Measurements from ENCODE around the gene SV2C.

The SV2C gene

GRCh38 chr5:76153271-76153670, 70.1 kb downstream of the SV2C start:
- no peak overlapping the region for H2BK120ac ChIP-seq (ENCODE audit: insufficient read depth, low read length, poor library complexity)
- no peaks in the 10 kb centered on the region for H3K36me3 ChIP-seq (ENCODE audit: control insufficient read depth in 1 of 2, insufficient read depth in 2 of 2, low read length in 2 of 2)
- no peak overlapping the region for H3K4me3 ChIP-seq (ENCODE audit: low read depth, low read length)
- no peak overlapping the region for H4K91ac ChIP-seq (ENCODE audit: low read depth, low read length)
- H3K27ac ChIP-seq (ENCODE audit: low read depth, low read length), result no peak overlapping the region
- no peak overlapping the region for H2BK5ac ChIP-seq (ENCODE audit: low read depth, low read length, poor library complexity)
- no peaks in the 10 kb centered on the region for H3K27me3 ChIP-seq (ENCODE audit: insufficient read depth, low read length)
- H3K18ac ChIP-seq (ENCODE audit: low read length), result no peak overlapping the region
- DNase-seq, result no peak
- no peak overlapping the region for H3K4me2 ChIP-seq (ENCODE audit: low read length)
- H3K14ac ChIP-seq (ENCODE audit: low read length), result no peak overlapping the region
- H2AFZ ChIP-seq (ENCODE audit: insufficient read depth, low read length, poor library complexity), result no peak overlapping the region
- H3K79me2 ChIP-seq (ENCODE audit: control insufficient read depth, insufficient read depth, low read length, poor library complexity), result no peaks in the 10 kb centered on the region
- no peak overlapping the region for H3K23ac ChIP-seq (ENCODE audit: low read length)
- H3K4ac ChIP-seq (ENCODE audit: low read depth, low read length), result no peak overlapping the region
- no peak overlapping the region for H4K12ac ChIP-seq (ENCODE audit: low read depth, low read length)
- no peak overlapping the region for H3K9ac ChIP-seq (ENCODE audit: low read length)
- no peaks in the 10 kb centered on the region for H3K9me3 ChIP-seq (ENCODE audit: insufficient read depth, low read depth, low read length)
- H3K79me1 ChIP-seq (ENCODE audit: low read length), result no peaks in the 10 kb centered on the region
- H2AK5ac ChIP-seq (ENCODE audit: low read length), result no peak overlapping the region
- no peaks in the 10 kb centered on the region for H3K4me1 ChIP-seq (ENCODE audit: control insufficient read depth in 1 of 2, insufficient read depth in 2 of 2, low read length in 2 of 2)
- no CpG with 5 or more reads among the region's 2 CpGs for WGBS (ENCODE audit: extremely low coverage, insufficient coverage, insufficient read length)
- H4K8ac ChIP-seq (ENCODE audit: low read depth, low read length), result no peak overlapping the region
- H2BK12ac ChIP-seq (ENCODE audit: low read length), result no peak overlapping the region

- H3K79me1 ChIP-seq (ENCODE audit: low read length), result no peaks in the 10 kb centered on the region
- no peak overlapping the region for H4K12ac ChIP-seq (ENCODE audit: low read depth, low read length)
- H4K8ac ChIP-seq (ENCODE audit: low read depth, low read length), result no peak overlapping the region
- H3K18ac ChIP-seq (ENCODE audit: low read length), result no peak overlapping the region
- H2BK120ac ChIP-seq (ENCODE audit: insufficient read depth, low read length, poor library complexity), result no peak overlapping the region
- H3K4ac ChIP-seq (ENCODE audit: low read depth, low read length), result no peak overlapping the region
- no peaks in the 10 kb centered on the region for H3K36me3 ChIP-seq (ENCODE audit: control insufficient read depth in 1 of 2, insufficient read depth in 2 of 2, low read length in 2 of 2)
- H3K14ac ChIP-seq (ENCODE audit: low read length), result no peak overlapping the region
- H3K79me2 ChIP-seq (ENCODE audit: control insufficient read depth, insufficient read depth, low read length, poor library complexity), result no peaks in the 10 kb centered on the region
- H3K27me3 ChIP-seq (ENCODE audit: insufficient read depth, low read length), result no peaks in the 10 kb centered on the region
- no CpG with 5 or more reads among the region's 3 CpGs for WGBS (ENCODE audit: extremely low coverage, insufficient coverage, insufficient read length)
- no peak overlapping the region for H4K91ac ChIP-seq (ENCODE audit: low read depth, low read length)
- H3K4me1 ChIP-seq (ENCODE audit: control insufficient read depth in 1 of 2, insufficient read depth in 2 of 2, low read length in 2 of 2), result no peaks in the 10 kb centered on the region
- no peak overlapping the region for H3K23ac ChIP-seq (ENCODE audit: low read length)
- H3K9me3 ChIP-seq (ENCODE audit: insufficient read depth, low read depth, low read length), result no peaks in the 10 kb centered on the region
- H2BK12ac ChIP-seq (ENCODE audit: low read length), result no peak overlapping the region
- no peak overlapping the region for H3K27ac ChIP-seq (ENCODE audit: low read depth, low read length)
- H2AK5ac ChIP-seq (ENCODE audit: low read length), result no peak overlapping the region
- DNase-seq, result no peak
- H3K4me2 ChIP-seq (ENCODE audit: low read length), result no peak overlapping the region
- H2AFZ ChIP-seq (ENCODE audit: insufficient read depth, low read length, poor library complexity), result no peak overlapping the region
- no peak overlapping the region for H3K9ac ChIP-seq (ENCODE audit: low read length)
- no peak overlapping the region for H2BK5ac ChIP-seq (ENCODE audit: low read depth, low read length, poor library complexity)
- H3K4me3 ChIP-seq (ENCODE audit: low read depth, low read length), result no peak overlapping the region
Measured at GRCh38 chr5:76154009-76154690, 71.0 kb downstream of the SV2C start.

GRCh38 chr5:76155536-76155935, 72.4 kb downstream of the SV2C start:
- Histone ChIP-seq H2BK120ac (ENCODE audit: insufficient read depth, low read length, poor library complexity) (no peak overlapping the region), H3K23ac (ENCODE audit: low read length) (no peak overlapping the region), H3K4me2 (ENCODE audit: low read length) (no peak overlapping the region)

GRCh38 chr5:76162335-76162734, 79.2 kb downstream of the SV2C start:
- no peak for DNase-seq
- Histone ChIP-seq H3K27ac (ENCODE audit: low read depth, low read length) (no peak overlapping the region), H2AK5ac (ENCODE audit: low read length) (no peak overlapping the region), H2AFZ (ENCODE audit: insufficient read depth, low read length, poor library complexity) (no peak overlapping the region), H3K27me3 (ENCODE audit: insufficient read depth, low read length) (no peaks in the 10 kb centered on the region), H3K4me1 (ENCODE audit: control insufficient read depth in 1 of 2, insufficient read depth in 2 of 2, low read length in 2 of 2) (peaks cover 0 to 3% of the 10 kb centered on the region in 2 experiments), H3K4me3 (ENCODE audit: low read depth, low read length) (no peak overlapping the region), H3K18ac (ENCODE audit: low read length) (no peak overlapping the region), H3K14ac (ENCODE audit: low read length) (no peak overlapping the region), H3K36me3 (ENCODE audit: control insufficient read depth in 1 of 2, insufficient read depth in 2 of 2, low read length in 2 of 2) (no peaks in the 10 kb centered on the region), H2BK5ac (ENCODE audit: low read depth, low read length, poor library complexity) (no peak overlapping the region), H3K9ac (ENCODE audit: low read length) (no peak overlapping the region), H2BK120ac (ENCODE audit: insufficient read depth, low read length, poor library complexity) (no peak overlapping the region), H2BK12ac (ENCODE audit: low read length) (no peak overlapping the region), H3K79me1 (ENCODE audit: low read length) (no peaks in the 10 kb centered on the region), H3K4me2 (ENCODE audit: low read length) (no peak overlapping the region), H3K23ac (ENCODE audit: low read length) (no peak overlapping the region), H4K12ac (ENCODE audit: low read depth, low read length) (no peak overlapping the region), H3K79me2 (ENCODE audit: control insufficient read depth, insufficient read depth, low read length, poor library complexity) (no peaks in the 10 kb centered on the region), H3K9me3 (ENCODE audit: insufficient read depth, low read depth, low read length) (no peaks in the 10 kb centered on the region), H4K91ac (ENCODE audit: low read depth, low read length) (no peak overlapping the region), H4K8ac (ENCODE audit: low read depth, low read length) (no peak overlapping the region), H3K4ac (ENCODE audit: low read depth, low read length) (no peak overlapping the region)
- no CpG with 5 or more reads among the region's 4 CpGs for WGBS (ENCODE audit: extremely low coverage, insufficient coverage, insufficient read length)

More at GRCh38 chr5:76155536-76155935, 72.4 kb downstream of the SV2C start:
- Histone ChIP-seq H2AK5ac (ENCODE audit: low read length) (no peak overlapping the region), H3K36me3 (ENCODE audit: control insufficient read depth in 1 of 2, insufficient read depth in 2 of 2, low read length in 2 of 2) (no peaks in the 10 kb centered on the region), H3K18ac (ENCODE audit: low read length) (no peak overlapping the region), H4K8ac (ENCODE audit: low read depth, low read length) (no peak overlapping the region), H2BK12ac (ENCODE audit: low read length) (no peak overlapping the region), H3K9ac (ENCODE audit: low read length) (no peak overlapping the region), H2BK5ac (ENCODE audit: low read depth, low read length, poor library complexity) (no peak overlapping the region), H3K79me1 (ENCODE audit: low read length) (no peaks in the 10 kb centered on the region), H2AFZ (ENCODE audit: insufficient read depth, low read length, poor library complexity) (no peak overlapping the region), H3K14ac (ENCODE audit: low read length) (no peak overlapping the region), H3K27me3 (ENCODE audit: insufficient read depth, low read length) (no peaks in the 10 kb centered on the region), H3K79me2 (ENCODE audit: control insufficient read depth, insufficient read depth, low read length, poor library complexity) (no peaks in the 10 kb centered on the region), H3K4me1 (ENCODE audit: control insufficient read depth in 1 of 2, insufficient read depth in 2 of 2, low read length in 2 of 2) (no peaks in the 10 kb centered on the region), H3K4ac (ENCODE audit: low read depth, low read length) (no peak overlapping the region), H4K91ac (ENCODE audit: low read depth, low read length) (no peak overlapping the region), H3K27ac (ENCODE audit: low read depth, low read length) (no peak overlapping the region), H3K4me3 (ENCODE audit: low read depth, low read length) (no peak overlapping the region), H3K9me3 (ENCODE audit: insufficient read depth, low read depth, low read length) (no peaks in the 10 kb centered on the region), H4K12ac (ENCODE audit: low read depth, low read length) (no peak overlapping the region)
- WGBS (ENCODE audit: extremely low coverage, insufficient coverage, insufficient read length), result no CpG with 5 or more reads among the region's 1 CpG
- DNase-seq, result no peak
